K562 (cell line): ENCODE measurements around the gene PALMD. TPM values are rescaled to one million over a fixed set of nuclear protein-coding genes. Genes with fewer than 3 reads are reported as not detected.

Source experiments
- ATAC-seq: fragments of 200-7000 bp; cut with Tn5 transposase; 3 replicates; pipeline ENCODE4 v1.9.1; 2020; ENCODE audit warnings: moderate library complexity
- BruUV-seq: library from RNA; stranded (reverse); fragments of 400-500 nt; replicated peaks from 2 replicates; lab custom pipeline; 2021; lab: Mats Ljungman, UMichigan
- CTCF ChIA-PET: fragments of 300-600 bp; formaldehyde crosslinking; extraction: SDS; loops from one replicate; lab custom pipeline; 2021; ENCODE audit warnings: low intra/inter-chr PET ratio; lab: Yijun Ruan, JAX
- POLR2A ChIA-PET: fragments of 300-600, 350-650 bp; sonication (Branson Sonifier 250); formaldehyde crosslinking; extraction: SDS; loops from one replicate; lab custom pipeline; 2021; ENCODE audit warnings: antibody characterized with exemption, inconsistent platforms; lab: Yijun Ruan, JAX
- DNase-seq, 4 experiments: peaks; one replicate each; pipeline versions ENCODE4 v3.0.0 to v3.0.0-alpha.2; 2011 to 2018; ENCODE audit warnings: low spot score in 3 of 4, mixed read lengths in 3 of 4; ENCODE audit errors: extremely low read depth in 1 of 4
- FAIRE-seq: peaks from 2 replicates; lab custom pipeline; 2011; peaks lifted over from hg19 to GRCh38; lab: Jason Lieb, UNC
- H2AFZ ChIP-seq: 2 replicates; pipeline ENCODE4 v1.6.0; 2011; ENCODE audit warnings: low read depth, low read length, control low read depth, inconsistent platforms
- H3K27ac ChIP-seq: fragments of 200-600 bp; 3 replicates; pipeline ENCODE4 v1.8.0; 2011; ENCODE audit warnings: low read depth, mild to moderate bottlenecking, control low read depth, inconsistent platforms, low read length, moderate library complexity, mixed read lengths; ENCODE audit errors: extremely low read depth
- H3K27me3 ChIP-seq, 2 experiments: fragments of 300-600 bp in 1 of 2; 2 replicates in 1 of 2; 3 replicates in 1 of 2; pipeline versions ENCODE4 v1.6.0 to v1.8.0; 2011; ENCODE audit warnings: inconsistent platforms in 2 of 2, low read length in 2 of 2, mild to moderate bottlenecking in 1 of 2, mixed read lengths in 1 of 2, moderate library complexity in 1 of 2; ENCODE audit not compliant: control insufficient read depth in 2 of 2, insufficient read depth in 2 of 2
- H3K36me3 ChIP-seq: fragments of 300-600 bp; 3 replicates; pipeline ENCODE4 v1.8.0; 2011; ENCODE audit warnings: mild to moderate bottlenecking, low read length, inconsistent platforms; ENCODE audit not compliant: control insufficient read depth, insufficient read depth
- H3K4me1 ChIP-seq, 2 experiments: fragments of 200-600 bp in 1 of 2; replicated peaks in 1 of 2; 2 replicates in 1 of 2; 3 replicates in 1 of 2; pipeline versions ENCODE4 v1.5.1 to v1.8.0; 2011; ENCODE audit warnings: inconsistent platforms in 2 of 2, low read length in 2 of 2, mild to moderate bottlenecking in 1 of 2, mixed read lengths in 1 of 2, moderate library complexity in 1 of 2; ENCODE audit not compliant: control insufficient read depth in 2 of 2, insufficient read depth in 2 of 2
- H3K4me2 ChIP-seq: 2 replicates; pipeline ENCODE4 v1.6.1; 2011; ENCODE audit warnings: low read length, control low read depth, inconsistent platforms, mixed read lengths; ENCODE audit not compliant: insufficient read depth
- H3K4me3 ChIP-seq: fragments of 200-600 bp; sonication (generic), shearing (Covaris generic); 2 replicates; pipeline ENCODE4 v1.5.1; 2016; ENCODE audit warnings: control low read depth, inconsistent platforms
- H3K79me2 ChIP-seq: fragments of 200-600 bp; 3 replicates; pipeline ENCODE4 v1.8.0; 2011; ENCODE audit warnings: low read length, inconsistent platforms; ENCODE audit not compliant: control insufficient read depth, insufficient read depth
- H3K9ac ChIP-seq, 2 experiments: 2 replicates each; pipeline versions ENCODE4 v1.6.0 to v1.6.1; 2011; ENCODE audit warnings: low read depth in 2 of 2, low read length in 2 of 2, control low read depth in 1 of 2, inconsistent platforms in 1 of 2, mild to moderate bottlenecking in 1 of 2, mixed read lengths in 1 of 2; ENCODE audit not compliant: insufficient read depth in 1 of 2
- H3K9me1 ChIP-seq: one replicate; pipeline ENCODE4 v1.6.0; 2011; ENCODE audit warnings: inconsistent platforms, mild to moderate bottlenecking, low read length, moderate library complexity; ENCODE audit not compliant: control insufficient read depth, insufficient read depth
- H3K9me3 ChIP-seq: replicated peaks from 2 replicates; pipeline ENCODE4 v1.5.1; 2011; ENCODE audit warnings: low read depth, low read length, inconsistent platforms; ENCODE audit not compliant: control insufficient read depth, insufficient read depth
- H4K20me1 ChIP-seq: replicated peaks from 2 replicates; pipeline ENCODE4 v1.6.1; 2011; ENCODE audit warnings: low read length, inconsistent platforms, mixed read lengths; ENCODE audit not compliant: control insufficient read depth, insufficient read depth
- CBX3 ChIP-seq, 2 experiments: IDR thresholded peaks; 1 replicate in 1 of 2; 2 replicates in 1 of 2; pipeline ENCODE4 v1.6.1; 2012; ENCODE audit warnings: inconsistent platforms in 2 of 2, low read length in 2 of 2, borderline replicate concordance in 1 of 2, control low read depth in 1 of 2
- HNRNPK ChIP-seq: fragments of 200-400 bp; formaldehyde crosslinking; IDR thresholded peaks from one replicate; pipeline ENCODE4 v1.6.1; 2018; ENCODE audit warnings: mild to moderate bottlenecking, low read depth, low read length; ENCODE audit not compliant: poor library complexity, severe bottlenecking
- MCM3 ChIP-seq: fragments of 450-650 bp; IDR thresholded peaks from 2 replicates; pipeline ENCODE4 v1.6.1; 2016
- MNT ChIP-seq, 2 experiments: fragments of 450-650 bp; conservative IDR thresholded peaks; 2 replicates each; pipeline ENCODE4 v1.6.1; 2017; ENCODE audit warnings: mild to moderate bottlenecking in 2 of 2, moderate library complexity in 2 of 2
- MYC ChIP-seq, 2 experiments: fragments of 250-450 bp in 1 of 2; sonication (Bioruptor Pico) in 1 of 2; IDR thresholded peaks; 2 replicates each; pipeline versions ENCODE4 v1.5.1 to v1.6.1; 2012 to 2021; ENCODE audit warnings: low read depth in 2 of 2, borderline replicate concordance in 1 of 2, improper control_type of control experiment in 1 of 2, low read length in 1 of 2, mild to moderate bottlenecking in 1 of 2, moderate library complexity in 1 of 2
- NFIX ChIP-seq: fragments of 250-450 bp; sonication (Bioruptor Pico); IDR thresholded peaks from 2 replicates; pipeline ENCODE4 v1.4.0; 2020; ENCODE audit warnings: low read depth, mild to moderate bottlenecking, moderate library complexity
- RAD21 ChIP-seq, 2 experiments: fragments of 250-450 bp in 1 of 2; fragments of 450-650 bp in 1 of 2; sonication (Bioruptor Pico) in 1 of 2; formaldehyde crosslinking in 1 of 2; IDR thresholded peaks in 1 of 2; conservative IDR thresholded peaks in 1 of 2; 2 replicates each; pipeline versions ENCODE4 v1.4.0 to v1.8.0; 2020 to 2022; ENCODE audit warnings: mild to moderate bottlenecking in 2 of 2, moderate library complexity in 1 of 2
- TEAD4 ChIP-seq, 2 experiments: sonication (generic) in 1 of 2; formaldehyde crosslinking in 1 of 2; IDR thresholded peaks; 2 replicates each; pipeline versions ENCODE4 v1.6.1 to v1.8.0; 2012 to 2022; ENCODE audit warnings: borderline replicate concordance in 1 of 2, inconsistent platforms in 1 of 2, low read length in 1 of 2, mild to moderate bottlenecking in 1 of 2, missing genetic modification reagents in 1 of 2
- ZNF134 ChIP-seq: fragments of 250-450 bp; sonication (Bioruptor Pico); conservative IDR thresholded peaks from 2 replicates; pipeline ENCODE4 v1.4.0; 2020
- ZNF589 ChIP-seq: fragments of 200-800 bp; sonication (Bioruptor generic); IDR thresholded peaks from 2 replicates; pipeline ENCODE4 v1.6.1; 2016; ENCODE audit warnings: low read depth, missing genetic modification characterization, missing compliant biosample characterization
- WGBS: fragments of 100-300 bp; shearing (Covaris generic); methylation state at CpG from one replicate; pipeline ENCODE4 v1.1.6; 2016; ENCODE audit warnings: low coverage, mixed read lengths; ENCODE audit not compliant: insufficient coverage; ENCODE audit errors: missing lambda C conversion rate; 5-methylcytosine and 5-hydroxymethylcytosine counted together
- in situ Hi-C: fragments of 300-500 bp; cut with MboI; formaldehyde crosslinking; loops from 4 replicates; pipeline ENCODE4 v1.15.0; 2018; ENCODE audit warnings: inconsistent platforms, mixed read lengths
- intact Hi-C: fragments of 100-400 bp; cut with micrococcal nuclease; formaldehyde crosslinking; loops from 2 replicates; pipeline ENCODE4 v1.14.2; 2022
- polyA plus RNA-seq, 8 experiments: library from polyadenylated mRNA; depleted of rRNA in 4 of 8; stranded (reverse) in 5 of 8; unstranded in 3 of 8; fragments of >200 nt; fragmentation: Nextera tagmentation in 2 of 8; fragmentation: Illumina TruSeq in 1 of 8; extraction: Ambion mirVana in 2 of 8; extraction: Trizol in 1 of 8; gene quantifications; 2 replicates each; pipeline versions ENCODE4 v1.2.1 to v1.2.3, GENCODE V29; 2011 to 2014; ENCODE audit warnings: inconsistent platforms in 1 of 8, missing spikeins in 1 of 8
- total RNA-seq, 7 experiments: library from RNA; depleted of rRNA in 6 of 7; stranded (reverse); fragments of >200 nt in 6 of 7; fragmentation: Illumina TruSeq in 2 of 7; extraction: Trizol in 2 of 7; gene quantifications; 2 replicates each; pipeline versions ENCODE4 v1.2.1 to v1.2.3, GENCODE V29; 2011 to 2021; ENCODE audit warnings: low replicate concordance in 1 of 7
- TF ChIP-seq, protein P1 (sequence below): fragments of 250-450 bp; sonication (Bioruptor Pico); IDR thresholded peaks from 2 replicates; pipeline ENCODE4 v1.4.0; 2020; ENCODE audit warnings: mild to moderate bottlenecking, moderate library complexity, borderline replicate concordance
- TF ChIP-seq, protein P2 (sequence below): IDR thresholded peaks from 2 replicates; pipeline ENCODE4 v1.6.1; 2012; ENCODE audit warnings: low read depth, low read length, improper control_type of control experiment, borderline replicate concordance

Gene PALMD
- total and polyA plus RNA-seq, 9 of the 15 experiments (the other 6 are each of a cell fraction or from before 2014, with no cell fraction given): 2.7 to 13.5 (median 5.4) TPM

GRCh38 chr1:99598738-99599411 lies 47.0 kb upstream of the PALMD start:
- no peaks in the 10 kb centered on the region for H3K79me2 ChIP-seq
- H3K27me3 ChIP-seq: no peaks in the 10 kb centered on the region
- no peaks in the 10 kb centered on the region for H3K9me1 ChIP-seq
- peak; percentile 19 to 40 (median 26) for DNase-seq
- H3K4me1 ChIP-seq: peaks cover 6 to 31% of the 10 kb centered on the region in 2 experiments; a peak in 4 of 5 replicates
- ChIA-PET POLR2A (interaction anchor here (0.7 to 1.9 kb wide), 5 partner anchors 11 to 37 kb away, joined by 3 to 7 read pairs (median 4); no protein-coding TSS in a partner anchor), CTCF (interaction anchor here (0.6 kb wide), 1 partner anchor 23 kb away, joined by 3 read pairs; no protein-coding TSS in a partner anchor)
- peak overlapping the region; percentile 60; the same call in 1 of the 2 replicates for H3K4me2 ChIP-seq
- H4K20me1 ChIP-seq: no peaks in the 10 kb centered on the region
- in situ Hi-C loops: no loop called here
- peak overlapping the region in 1 of 2 experiments; percentile 31; a peak in 1 of 4 replicates for H3K9ac ChIP-seq
- H3K36me3 ChIP-seq: no peaks in the 10 kb centered on the region
- H3K9me3 ChIP-seq: 0 out of 2 replicates have a peak, but pooled peaks cover 4% of the 10 kb centered on the region
- no TSS peak for BruUV-seq
- H3K4me3 ChIP-seq: no peak overlapping the region
- H2AFZ ChIP-seq: peak overlapping the region; percentile 92
- intact Hi-C loops: loop anchor here (2.0 to 5.0 kb wide), 2 partner anchors 48 to 102 kb away; partner anchors contain the start of gene PALMD
- H3K27ac ChIP-seq: peak overlapping the region; percentile 72
- peak; percentile 59 for FAIRE-seq
- WGBS: 40% methylated on average over 2 of the region's 2 CpGs
- ATAC-seq: peak; percentile 48
- TF ChIP-seq ZNF134 (CRISPR knock-in tag) (no peak), NFIX (no peak), CBX3 (IDR thresholded peaks at IDR 0.05; ENCODE audit: borderline replicate concordance in 1 of 2, low read length in 2 of 2) (0 out of 3 replicates have a peak, but pooled peaks of 1 of the 2 experiments have one; percentile 15), RAD21 (CRISPR knock-in tag; conservative IDR thresholded peaks at IDR 0.05 in 1 of 2, IDR thresholded peaks at IDR 0.05 in 1 of 2) (peak in 1 of 2 experiments; percentile 18; a peak in 1 of 4 replicates), ZNF589 (CRISPR knock-in tag) (peak; percentile 12; the same call in 1 of the 2 replicates), MYC (IDR thresholded peaks at IDR 0.05; ENCODE audit: low read depth, low read length) (no peak), MYC (CRISPR knock-in tag; IDR thresholded peaks at IDR 0.05; ENCODE audit: borderline replicate concordance, low read depth) (no peak), MNT (conservative IDR thresholded peaks at IDR 0.05) (no peak), HNRNPK (no peak), MCM3 (no peak), TEAD4 (IDR thresholded peaks at IDR 0.05; ENCODE audit: low read length) (no peak), TEAD4 (CRISPR knock-in tag; IDR thresholded peaks at IDR 0.05; ENCODE audit: borderline replicate concordance) (no peak)
- TF ChIP-seq, protein P1, sequence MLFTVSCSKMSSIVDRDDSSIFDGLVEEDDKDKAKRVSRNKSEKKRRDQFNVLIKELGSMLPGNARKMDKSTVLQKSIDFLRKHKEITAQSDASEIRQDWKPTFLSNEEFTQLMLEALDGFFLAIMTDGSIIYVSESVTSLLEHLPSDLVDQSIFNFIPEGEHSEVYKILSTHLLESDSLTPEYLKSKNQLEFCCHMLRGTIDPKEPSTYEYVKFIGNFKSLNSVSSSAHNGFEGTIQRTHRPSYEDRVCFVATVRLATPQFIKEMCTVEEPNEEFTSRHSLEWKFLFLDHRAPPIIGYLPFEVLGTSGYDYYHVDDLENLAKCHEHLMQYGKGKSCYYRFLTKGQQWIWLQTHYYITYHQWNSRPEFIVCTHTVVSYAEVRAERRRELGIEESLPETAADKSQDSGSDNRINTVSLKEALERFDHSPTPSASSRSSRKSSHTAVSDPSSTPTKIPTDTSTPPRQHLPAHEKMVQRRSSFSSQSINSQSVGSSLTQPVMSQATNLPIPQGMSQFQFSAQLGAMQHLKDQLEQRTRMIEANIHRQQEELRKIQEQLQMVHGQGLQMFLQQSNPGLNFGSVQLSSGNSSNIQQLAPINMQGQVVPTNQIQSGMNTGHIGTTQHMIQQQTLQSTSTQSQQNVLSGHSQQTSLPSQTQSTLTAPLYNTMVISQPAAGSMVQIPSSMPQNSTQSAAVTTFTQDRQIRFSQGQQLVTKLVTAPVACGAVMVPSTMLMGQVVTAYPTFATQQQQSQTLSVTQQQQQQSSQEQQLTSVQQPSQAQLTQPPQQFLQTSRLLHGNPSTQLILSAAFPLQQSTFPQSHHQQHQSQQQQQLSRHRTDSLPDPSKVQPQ: no peak
- TF ChIP-seq, protein P2, sequence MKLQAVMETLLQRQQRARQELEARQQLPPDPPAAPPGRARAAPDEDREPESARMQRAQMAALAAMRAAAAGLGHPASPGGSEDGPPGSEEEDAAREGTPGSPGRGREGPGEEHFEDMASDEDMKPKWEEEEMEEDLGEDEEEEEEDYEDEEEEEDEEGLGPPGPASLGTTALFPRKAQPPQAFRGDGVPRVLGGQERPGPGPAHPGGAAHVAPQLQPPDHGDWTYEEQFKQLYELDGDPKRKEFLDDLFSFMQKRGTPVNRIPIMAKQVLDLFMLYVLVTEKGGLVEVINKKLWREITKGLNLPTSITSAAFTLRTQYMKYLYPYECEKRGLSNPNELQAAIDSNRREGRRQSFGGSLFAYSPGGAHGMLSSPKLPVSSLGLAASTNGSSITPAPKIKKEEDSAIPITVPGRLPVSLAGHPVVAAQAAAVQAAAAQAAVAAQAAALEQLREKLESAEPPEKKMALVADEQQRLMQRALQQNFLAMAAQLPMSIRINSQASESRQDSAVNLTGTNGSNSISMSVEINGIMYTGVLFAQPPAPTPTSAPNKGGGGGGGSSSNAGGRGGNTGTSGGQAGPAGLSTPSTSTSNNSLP: peak; percentile 73; the same call in 1 of the 2 replicates
